Measurements from ENCODE around the gene APAF1. TPM values are rescaled to one million over a fixed set of nuclear protein-coding genes. Genes with fewer than 3 reads are reported as not detected.

APAF1 gene
- total RNA-seq, 1 donor from 2014 or later, result 49.2 TPM

GRCh38 chr12:98727196-98727595, 82.1 kb downstream of the APAF1 start:
- Histone ChIP-seq H3K27me3 (ENCODE audit: insufficient read depth, low read length) (no peaks in the 10 kb centered on the region), H3K4me2 (ENCODE audit: low read length) (no peak overlapping the region), H3K36me3 (ENCODE audit: insufficient read depth, low read length) (peaks cover 49% of the 10 kb centered on the region), H3K4me3 (ENCODE audit: insufficient read depth, low read depth, low read length) (no peak overlapping the region), H2AFZ (ENCODE audit: low read depth, low read length) (no peak overlapping the region), H3K27ac (ENCODE audit: low read depth, low read length) (no peak overlapping the region), H3K79me2 (ENCODE audit: insufficient read depth, low read length) (no peaks in the 10 kb centered on the region), H3K4me1 (ENCODE audit: insufficient read depth, low read length) (peaks cover 20% of the 10 kb centered on the region), H4K20me1 (ENCODE audit: insufficient read depth, low read length) (peaks cover 14% of the 10 kb centered on the region), H3K9ac (ENCODE audit: low read length) (no peak overlapping the region), H3K9me3 (ENCODE audit: insufficient read depth, low read depth, low read length) (no peaks in the 10 kb centered on the region)
- TF ChIP-seq, protein P1, sequence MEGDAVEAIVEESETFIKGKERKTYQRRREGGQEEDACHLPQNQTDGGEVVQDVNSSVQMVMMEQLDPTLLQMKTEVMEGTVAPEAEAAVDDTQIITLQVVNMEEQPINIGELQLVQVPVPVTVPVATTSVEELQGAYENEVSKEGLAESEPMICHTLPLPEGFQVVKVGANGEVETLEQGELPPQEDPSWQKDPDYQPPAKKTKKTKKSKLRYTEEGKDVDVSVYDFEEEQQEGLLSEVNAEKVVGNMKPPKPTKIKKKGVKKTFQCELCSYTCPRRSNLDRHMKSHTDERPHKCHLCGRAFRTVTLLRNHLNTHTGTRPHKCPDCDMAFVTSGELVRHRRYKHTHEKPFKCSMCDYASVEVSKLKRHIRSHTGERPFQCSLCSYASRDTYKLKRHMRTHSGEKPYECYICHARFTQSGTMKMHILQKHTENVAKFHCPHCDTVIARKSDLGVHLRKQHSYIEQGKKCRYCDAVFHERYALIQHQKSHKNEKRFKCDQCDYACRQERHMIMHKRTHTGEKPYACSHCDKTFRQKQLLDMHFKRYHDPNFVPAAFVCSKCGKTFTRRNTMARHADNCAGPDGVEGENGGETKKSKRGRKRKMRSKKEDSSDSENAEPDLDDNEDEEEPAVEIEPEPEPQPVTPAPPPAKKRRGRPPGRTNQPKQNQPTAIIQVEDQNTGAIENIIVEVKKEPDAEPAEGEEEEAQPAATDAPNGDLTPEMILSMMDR (IDR thresholded peaks at IDR 0.05; ENCODE audit: insufficient read depth, low read depth, low read length), result no peak
- no peak for TF ChIP-seq EZH2 (IDR thresholded peaks at IDR 0.05; ENCODE audit: insufficient read depth, low read length)
- FAIRE-seq, result no peak
- H3K27ac Mint-ChIP-seq (ENCODE audit: unreplicated experiment), result peak overlapping the region; percentile 10
- H3K27me3 Mint-ChIP-seq (ENCODE audit: low read depth, unreplicated experiment), result no peaks in the 10 kb centered on the region
- no peaks in the 10 kb centered on the region for H3K9me3 Mint-ChIP-seq (ENCODE audit: unreplicated experiment)
- peaks cover 12% of the 10 kb centered on the region for H3K36me3 Mint-ChIP-seq (ENCODE audit: low read depth, unreplicated experiment)
- H3K4me1 Mint-ChIP-seq (ENCODE audit: low read depth, unreplicated experiment), result peaks cover 24% of the 10 kb centered on the region
- H3K4me3 Mint-ChIP-seq (ENCODE audit: unreplicated experiment), result no peak overlapping the region
- no peak for DNase-seq (ENCODE audit: low read depth)

- peaks cover 10% of the 10 kb centered on the region for H3K4me1 ChIP-seq (ENCODE audit: insufficient read depth, low read length)
- Mint-ChIP-seq H3K27ac (ENCODE audit: unreplicated experiment) (no peak overlapping the region), H3K27me3 (ENCODE audit: low read depth, unreplicated experiment) (no peaks in the 10 kb centered on the region), H3K9me3 (ENCODE audit: unreplicated experiment) (no peaks in the 10 kb centered on the region), H3K36me3 (ENCODE audit: low read depth, unreplicated experiment) (peaks cover 12% of the 10 kb centered on the region), H3K4me1 (ENCODE audit: low read depth, unreplicated experiment) (peaks cover 16% of the 10 kb centered on the region), H3K4me3 (ENCODE audit: unreplicated experiment) (no peak overlapping the region)
- no peak overlapping the region for H2AFZ ChIP-seq (ENCODE audit: low read depth, low read length)
- TF ChIP-seq, protein P1 (IDR thresholded peaks at IDR 0.05; ENCODE audit: insufficient read depth, low read depth, low read length), result no peak
- no peak for TF ChIP-seq EZH2 (IDR thresholded peaks at IDR 0.05; ENCODE audit: insufficient read depth, low read length)
- H3K27me3 ChIP-seq (ENCODE audit: insufficient read depth, low read length), result no peaks in the 10 kb centered on the region
- H3K9ac ChIP-seq (ENCODE audit: low read length), result no peak overlapping the region
- H3K36me3 ChIP-seq (ENCODE audit: insufficient read depth, low read length), result peaks cover 42% of the 10 kb centered on the region
- H3K4me2 ChIP-seq (ENCODE audit: low read length), result no peak overlapping the region
- H3K79me2 ChIP-seq (ENCODE audit: insufficient read depth, low read length), result no peaks in the 10 kb centered on the region
- FAIRE-seq, result no peak
- no peaks in the 10 kb centered on the region for H3K9me3 ChIP-seq (ENCODE audit: insufficient read depth, low read depth, low read length)
- H3K27ac ChIP-seq (ENCODE audit: low read depth, low read length), result no peak overlapping the region
- DNase-seq (ENCODE audit: low read depth), result no peak
- H3K4me3 ChIP-seq (ENCODE audit: insufficient read depth, low read depth, low read length), result no peak overlapping the region
- H4K20me1 ChIP-seq (ENCODE audit: insufficient read depth, low read length), result peaks cover 4% of the 10 kb centered on the region
Measured at GRCh38 chr12:98730412-98730811, 85.3 kb downstream of the APAF1 start.

GRCh38 chr12:98733667-98734350, 88.7 kb downstream of the APAF1 start:
- Mint-ChIP-seq H3K4me3 (ENCODE audit: unreplicated experiment) (no peak overlapping the region), H3K4me1 (ENCODE audit: low read depth, unreplicated experiment) (peaks cover 8% of the 10 kb centered on the region), H3K27ac (ENCODE audit: unreplicated experiment) (peak overlapping the region; percentile 3), H3K9me3 (ENCODE audit: unreplicated experiment) (no peaks in the 10 kb centered on the region), H3K36me3 (ENCODE audit: low read depth, unreplicated experiment) (peaks cover 23% of the 10 kb centered on the region), H3K27me3 (ENCODE audit: low read depth, unreplicated experiment) (no peaks in the 10 kb centered on the region)
- Histone ChIP-seq H3K9ac (ENCODE audit: low read length) (no peak overlapping the region), H3K27me3 (ENCODE audit: insufficient read depth, low read length) (no peaks in the 10 kb centered on the region), H3K9me3 (ENCODE audit: insufficient read depth, low read depth, low read length) (no peaks in the 10 kb centered on the region), H3K4me3 (ENCODE audit: insufficient read depth, low read depth, low read length) (no peak overlapping the region), H3K79me2 (ENCODE audit: insufficient read depth, low read length) (no peaks in the 10 kb centered on the region), H3K36me3 (ENCODE audit: insufficient read depth, low read length) (peaks cover 29% of the 10 kb centered on the region), H3K27ac (ENCODE audit: low read depth, low read length) (peak overlapping the region; percentile 14), H2AFZ (ENCODE audit: low read depth, low read length) (no peak overlapping the region), H4K20me1 (ENCODE audit: insufficient read depth, low read length) (no peaks in the 10 kb centered on the region), H3K4me1 (ENCODE audit: insufficient read depth, low read length) (peaks cover 17% of the 10 kb centered on the region), H3K4me2 (ENCODE audit: low read length) (peak overlapping the region; percentile 8)
- DNase-seq (ENCODE audit: low read depth) (no peak), FAIRE-seq (no peak)
- no peak for TF ChIP-seq EZH2 (IDR thresholded peaks at IDR 0.05; ENCODE audit: insufficient read depth, low read length)
- TF ChIP-seq, protein P1 (IDR thresholded peaks at IDR 0.05; ENCODE audit: insufficient read depth, low read depth, low read length), result no peak

All from astrocyte (in vitro differentiated cells and primary cell).